Panc1 (cell line): ENCODE measurements around the gene ZNF804A.

ENCODE experiments used
- CTCF ChIP-seq: fragments of 450-650 bp; IDR thresholded peaks from 2 replicates; pipeline ENCODE4 v1.5.1; 2017; ENCODE audit warnings: mild to moderate bottlenecking
- POLR2AphosphoS5 ChIP-seq: IDR thresholded peaks from 2 replicates; pipeline ENCODE4 v1.6.1; 2012; ENCODE audit warnings: mild to moderate bottlenecking, low read depth, low read length, moderate library complexity
- REST ChIP-seq, 2 experiments: IDR thresholded peaks; 2 replicates each; pipeline ENCODE4 v1.6.1; 2011 to 2012; ENCODE audit warnings: low read depth in 2 of 2, control low read depth in 1 of 2, low read length in 1 of 2, mild to moderate bottlenecking in 1 of 2, moderate library complexity in 1 of 2; ENCODE audit not compliant: insufficient read depth in 1 of 2

DNA sequence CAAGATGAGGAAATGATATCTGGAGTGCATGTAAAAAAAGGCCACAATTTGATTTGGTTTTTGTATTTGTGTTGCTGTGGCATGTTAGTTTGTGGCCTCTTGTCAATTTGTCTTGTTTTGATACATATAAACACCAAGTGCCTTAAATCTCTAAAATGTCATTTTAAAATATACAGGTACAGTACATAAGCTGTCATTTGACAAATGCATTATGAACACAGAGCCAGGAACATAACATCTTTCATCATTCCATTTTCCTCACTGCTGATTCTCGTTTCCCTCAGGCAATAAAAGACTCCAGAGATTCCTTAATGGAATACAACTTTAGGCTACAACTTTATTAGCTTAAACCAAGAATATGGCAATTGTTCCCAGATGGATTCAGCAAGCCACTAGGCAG lies 217.5 kb downstream of the ZNF804A start:
- TF ChIP-seq POLR2AphosphoS5, result no peak
- TF ChIP-seq CTCF, result no peak
- TF ChIP-seq REST (IDR thresholded peaks at IDR 0.05; ENCODE audit: insufficient read depth in 1 of 2, low read depth in 2 of 2, low read length in 1 of 2), result no peak
